Neural progenitor cell (in vitro differentiated cells): ENCODE data around the gene NTHL1. TPM values are rescaled to one million over a fixed set of nuclear protein-coding genes. Genes with fewer than 3 reads are reported as not detected.

Experiments
- DNase-seq: peaks from one replicate; pipeline ENCODE4 v3.0.0-alpha.2; 2016; ENCODE audit warnings: low spot score
- H2AFZ ChIP-seq: fragments of 200-600 bp; sonication (generic); replicated peaks from 2 replicates; pipeline ENCODE4 v1.6.1; 2016; ENCODE audit warnings: antibody characterized with exemption
- H3F3A ChIP-seq: fragments of 200-600 bp; sonication (generic); 2 replicates; pipeline ENCODE4 v1.6.1; 2016; ENCODE audit warnings: antibody characterized with exemption, low read depth
- H3K27ac ChIP-seq: fragments of 200-600 bp; sonication (generic); 2 replicates; pipeline ENCODE4 v1.5.1; 2016; ENCODE audit warnings: mild to moderate bottlenecking
- H3K27me3 ChIP-seq: fragments of 200-600 bp; sonication (generic); 2 replicates; pipeline ENCODE4 v1.6.1; 2016; ENCODE audit warnings: mild to moderate bottlenecking, moderate library complexity
- H3K36me3 ChIP-seq: fragments of 200-600 bp; sonication (generic); 2 replicates; pipeline ENCODE4 v1.5.1; 2016
- H3K4me1 ChIP-seq: fragments of 200-600 bp; sonication (generic); 2 replicates; pipeline ENCODE4 v1.6.1; 2016; ENCODE audit warnings: mixed run types
- H3K4me2 ChIP-seq: fragments of 200-600 bp; sonication (generic); 2 replicates; pipeline ENCODE4 v1.6.1; 2016
- H3K4me3 ChIP-seq: fragments of 200-600 bp; sonication (generic); 2 replicates; pipeline ENCODE4 v1.5.1; 2016
- H3K79me2 ChIP-seq: fragments of 200-600 bp; sonication (generic); 2 replicates; pipeline ENCODE4 v1.6.1; 2016; ENCODE audit warnings: low read depth
- H3K9ac ChIP-seq: fragments of 200-600 bp; sonication (generic); 2 replicates; pipeline ENCODE4 v1.6.1; 2016
- H3K9me3 ChIP-seq: fragments of 200-600 bp; sonication (generic); 2 replicates; pipeline ENCODE4 v1.5.1; 2016; ENCODE audit warnings: low read depth
- H4K20me1 ChIP-seq: fragments of 200-600 bp; sonication (generic); 2 replicates; pipeline ENCODE4 v1.6.1; 2016; ENCODE audit warnings: low read depth
- H3K27ac Mint-ChIP-seq: 3 replicates; pipeline ENCODE4 v1.8.0; 2021; ENCODE audit warnings: mixed read lengths
- H3K27me3 Mint-ChIP-seq: 2 replicates; pipeline ENCODE4 v1.8.0; 2022; ENCODE audit warnings: low read depth, mild to moderate bottlenecking, inconsistent platforms, moderate library complexity, mixed read lengths; ENCODE audit not compliant: insufficient read depth
- H3K36me3 Mint-ChIP-seq: 3 replicates; pipeline ENCODE4 v1.8.0; 2021; ENCODE audit warnings: mixed read lengths
- H3K4me1 Mint-ChIP-seq: 3 replicates; pipeline ENCODE4 v1.8.0; 2021; ENCODE audit warnings: mixed read lengths
- H3K4me3 Mint-ChIP-seq: 3 replicates; pipeline ENCODE4 v1.8.0; 2021; ENCODE audit warnings: mild to moderate bottlenecking, moderate library complexity, mixed read lengths
- H3K9me3 Mint-ChIP-seq: 3 replicates; pipeline ENCODE4 v1.8.0; 2020; ENCODE audit warnings: mixed read lengths
- CTCF ChIP-seq: fragments of 200-600 bp; sonication (generic); IDR thresholded peaks from 2 replicates; pipeline ENCODE4 v1.5.1; 2017; ENCODE audit warnings: antibody characterized with exemption, mild to moderate bottlenecking
- EZH2 ChIP-seq: fragments of 200-600 bp; sonication (generic); IDR thresholded peaks from 2 replicates; pipeline ENCODE4 v1.6.1; 2017; ENCODE audit warnings: antibody characterized with exemption, mild to moderate bottlenecking, moderate library complexity
- EZH2phosphoT487 ChIP-seq: fragments of 200-600 bp; sonication (generic); IDR thresholded peaks from 2 replicates; pipeline ENCODE4 v1.6.1; 2017; ENCODE audit warnings: antibody characterized with exemption
- total RNA-seq: library from RNA; depleted of rRNA; stranded (reverse); fragments of >200 nt; gene quantifications from 2 replicates; pipeline ENCODE4 v1.2.3, GENCODE V29; 2015; ENCODE audit warnings: low replicate concordance

NTHL1 gene
- total RNA-seq, 1 donor from 2014 or later: 26.3 TPM

- Histone ChIP-seq H3K27ac (no peak overlapping the region), H3K27me3 (peaks cover 95% of the 10 kb centered on the region), H3K79me2 (no peaks in the 10 kb centered on the region), H3K4me3 (no peak overlapping the region), H3K9me3 (no peaks in the 10 kb centered on the region), H3K36me3 (no peaks in the 10 kb centered on the region), H3K9ac (no peak overlapping the region), H3K4me2 (no peak overlapping the region), H3K4me1 (peaks cover 19% of the 10 kb centered on the region), H2AFZ (no peak overlapping the region), H3F3A (peaks cover 17% of the 10 kb centered on the region), H4K20me1 (peaks cover 5% of the 10 kb centered on the region)
- peak overlapping the region; percentile 30 for H3K27ac Mint-ChIP-seq
- H3K9me3 Mint-ChIP-seq: no peaks in the 10 kb centered on the region
- H3K4me1 Mint-ChIP-seq: peaks cover 22% of the 10 kb centered on the region
- peaks cover 36% of the 10 kb centered on the region for H3K27me3 Mint-ChIP-seq
- TF ChIP-seq CTCF (no peak), EZH2phosphoT487 (no peak), EZH2 (no peak)
- DNase-seq: no peak
- H3K4me3 Mint-ChIP-seq: peak overlapping the region; percentile 41
- no peaks in the 10 kb centered on the region for H3K36me3 Mint-ChIP-seq
Observed at GRCh38 chr16:2024032-2024420, 23.6 kb downstream of the NTHL1 start.

- Histone ChIP-seq H3K9me3 (no peaks in the 10 kb centered on the region), H2AFZ (peak overlapping the region; percentile 93), H3K4me2 (peak overlapping the region; percentile 85), H3K79me2 (no peaks in the 10 kb centered on the region), H3K27me3 (peaks cover 97% of the 10 kb centered on the region), H3K27ac (no peak overlapping the region), H4K20me1 (peaks cover 4% of the 10 kb centered on the region), H3F3A (peaks cover 17% of the 10 kb centered on the region), H3K4me3 (peak overlapping the region; percentile 45), H3K4me1 (peaks cover 19% of the 10 kb centered on the region), H3K9ac (no peak overlapping the region), H3K36me3 (no peaks in the 10 kb centered on the region)
- peaks cover 40% of the 10 kb centered on the region for H3K27me3 Mint-ChIP-seq
- DNase-seq: peak; percentile 93
- no peaks in the 10 kb centered on the region for H3K9me3 Mint-ChIP-seq
- peaks cover 22% of the 10 kb centered on the region for H3K4me1 Mint-ChIP-seq
- H3K27ac Mint-ChIP-seq: peak overlapping the region; percentile 96
- peak overlapping the region; percentile 84 for H3K4me3 Mint-ChIP-seq
- peak; percentile 34 for TF ChIP-seq EZH2
- no peak for TF ChIP-seq EZH2phosphoT487
- TF ChIP-seq CTCF: peak; percentile 92
- no peaks in the 10 kb centered on the region for H3K36me3 Mint-ChIP-seq
Observed at GRCh38 chr16:2023092-2024031, 24.3 kb downstream of the NTHL1 start.

GRCh38 chr16:2022723-2023091, 24.9 kb downstream of the NTHL1 start:
- Histone ChIP-seq H3K4me1 (peaks cover 19% of the 10 kb centered on the region), H3K9ac (no peak overlapping the region), H3K79me2 (no peaks in the 10 kb centered on the region), H3K9me3 (no peaks in the 10 kb centered on the region), H3K27ac (no peak overlapping the region), H4K20me1 (no peaks in the 10 kb centered on the region), H3K4me3 (peak overlapping the region; percentile 45), H3K27me3 (peaks cover 97% of the 10 kb centered on the region), H3K4me2 (peak overlapping the region; percentile 85), H3F3A (peaks cover 17% of the 10 kb centered on the region), H2AFZ (peak overlapping the region; percentile 83), H3K36me3 (no peaks in the 10 kb centered on the region)
- H3K4me3 Mint-ChIP-seq: peak overlapping the region; percentile 80
- no peaks in the 10 kb centered on the region for H3K36me3 Mint-ChIP-seq
- no peaks in the 10 kb centered on the region for H3K9me3 Mint-ChIP-seq
- peak; percentile 74 for DNase-seq
- H3K27me3 Mint-ChIP-seq: peaks cover 42% of the 10 kb centered on the region
- H3K4me1 Mint-ChIP-seq: peaks cover 22% of the 10 kb centered on the region
- no peak overlapping the region for H3K27ac Mint-ChIP-seq
- TF ChIP-seq CTCF: no peak
- no peak for TF ChIP-seq EZH2phosphoT487
- TF ChIP-seq EZH2: no peak
